ENCODE measurements around the gene CTNNA2. TPM values are rescaled to one million over a fixed set of nuclear protein-coding genes. Genes with fewer than 3 reads are reported as not detected.

The CTNNA2 gene
- polyA plus RNA-seq, 2 of the 4 experiments (the other 2 are of a cell fraction): 0.50 to 0.94 TPM

DNA sequence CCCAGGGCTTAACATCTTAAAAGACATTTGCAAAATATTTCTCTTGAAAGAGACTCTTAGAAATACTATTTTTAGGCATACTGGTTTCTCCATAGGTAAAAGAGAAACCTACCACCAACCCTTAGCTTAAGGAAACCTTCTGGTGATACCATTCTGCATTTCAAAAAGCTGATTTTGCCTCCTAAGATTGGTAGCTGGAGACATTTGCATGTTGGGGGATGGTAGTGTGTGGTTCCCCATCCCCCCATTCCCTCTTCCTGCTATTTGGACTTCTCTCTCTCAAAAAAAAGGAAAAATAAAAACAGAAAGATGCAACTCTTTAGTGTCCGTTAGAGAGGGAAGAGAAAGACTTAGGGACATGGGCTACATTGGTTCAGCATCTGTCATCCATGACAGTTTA, 787.5 kb downstream of the CTNNA2 start:
- H3K27ac ChIP-seq: no peak overlapping the region
- TF ChIP-seq, protein P1, sequence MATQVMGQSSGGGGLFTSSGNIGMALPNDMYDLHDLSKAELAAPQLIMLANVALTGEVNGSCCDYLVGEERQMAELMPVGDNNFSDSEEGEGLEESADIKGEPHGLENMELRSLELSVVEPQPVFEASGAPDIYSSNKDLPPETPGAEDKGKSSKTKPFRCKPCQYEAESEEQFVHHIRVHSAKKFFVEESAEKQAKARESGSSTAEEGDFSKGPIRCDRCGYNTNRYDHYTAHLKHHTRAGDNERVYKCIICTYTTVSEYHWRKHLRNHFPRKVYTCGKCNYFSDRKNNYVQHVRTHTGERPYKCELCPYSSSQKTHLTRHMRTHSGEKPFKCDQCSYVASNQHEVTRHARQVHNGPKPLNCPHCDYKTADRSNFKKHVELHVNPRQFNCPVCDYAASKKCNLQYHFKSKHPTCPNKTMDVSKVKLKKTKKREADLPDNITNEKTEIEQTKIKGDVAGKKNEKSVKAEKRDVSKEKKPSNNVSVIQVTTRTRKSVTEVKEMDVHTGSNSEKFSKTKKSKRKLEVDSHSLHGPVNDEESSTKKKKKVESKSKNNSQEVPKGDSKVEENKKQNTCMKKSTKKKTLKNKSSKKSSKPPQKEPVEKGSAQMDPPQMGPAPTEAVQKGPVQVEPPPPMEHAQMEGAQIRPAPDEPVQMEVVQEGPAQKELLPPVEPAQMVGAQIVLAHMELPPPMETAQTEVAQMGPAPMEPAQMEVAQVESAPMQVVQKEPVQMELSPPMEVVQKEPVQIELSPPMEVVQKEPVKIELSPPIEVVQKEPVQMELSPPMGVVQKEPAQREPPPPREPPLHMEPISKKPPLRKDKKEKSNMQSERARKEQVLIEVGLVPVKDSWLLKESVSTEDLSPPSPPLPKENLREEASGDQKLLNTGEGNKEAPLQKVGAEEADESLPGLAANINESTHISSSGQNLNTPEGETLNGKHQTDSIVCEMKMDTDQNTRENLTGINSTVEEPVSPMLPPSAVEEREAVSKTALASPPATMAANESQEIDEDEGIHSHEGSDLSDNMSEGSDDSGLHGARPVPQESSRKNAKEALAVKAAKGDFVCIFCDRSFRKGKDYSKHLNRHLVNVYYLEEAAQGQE (IDR thresholded peaks at IDR 0.05): no peak
- TF ChIP-seq ELK1 (IDR thresholded peaks at IDR 0.05; ENCODE audit: low read depth, low read length) (no peak), NFE2L2 (conservative IDR thresholded peaks at IDR 0.05; ENCODE audit: low read length) (no peak), CBX8 (IDR thresholded peaks at IDR 0.05) (no peak), ZC3H11A (IDR thresholded peaks at IDR 0.05) (no peak), HEYL (CRISPR knock-in tag; IDR thresholded peaks at IDR 0.05) (no peak), POLR2AphosphoS2 (conservative IDR thresholded peaks at IDR 0.05; ENCODE audit: low read length) (no peak), EHMT2 (IDR thresholded peaks at IDR 0.05; ENCODE audit: low read depth) (no peak), MYC (IDR thresholded peaks at IDR 0.05; ENCODE audit: borderline replicate concordance, low read length) (no peak), POLR2A (IDR thresholded peaks at IDR 0.05; ENCODE audit: low read length) (no peak), RAD21 (conservative IDR thresholded peaks at IDR 0.05 in 1 of 2, IDR thresholded peaks at IDR 0.05 in 1 of 2) (no peak), SMC3 (IDR thresholded peaks at IDR 0.05) (no peak), RFX5 (IDR thresholded peaks at IDR 0.05) (no peak), HOXB13 (CRISPR knock-in tag; IDR thresholded peaks at IDR 0.05; ENCODE audit: low read depth) (no peak)
- TF ChIP-seq, protein P2, sequence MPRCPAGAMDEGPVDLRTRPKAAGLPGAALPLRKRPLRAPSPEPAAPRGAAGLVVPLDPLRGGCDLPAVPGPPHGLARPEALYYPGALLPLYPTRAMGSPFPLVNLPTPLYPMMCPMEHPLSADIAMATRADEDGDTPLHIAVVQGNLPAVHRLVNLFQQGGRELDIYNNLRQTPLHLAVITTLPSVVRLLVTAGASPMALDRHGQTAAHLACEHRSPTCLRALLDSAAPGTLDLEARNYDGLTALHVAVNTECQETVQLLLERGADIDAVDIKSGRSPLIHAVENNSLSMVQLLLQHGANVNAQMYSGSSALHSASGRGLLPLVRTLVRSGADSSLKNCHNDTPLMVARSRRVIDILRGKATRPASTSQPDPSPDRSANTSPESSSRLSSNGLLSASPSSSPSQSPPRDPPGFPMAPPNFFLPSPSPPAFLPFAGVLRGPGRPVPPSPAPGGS (IDR thresholded peaks at IDR 0.05): no peak
- H3K9me3 ChIP-seq: no peaks in the 10 kb centered on the region
- WGBS (ENCODE audit: missing lambda C conversion rate): 2% methylated on average over 1 of the region's 1 CpG
- POLR2A ChIA-PET: no interaction called here
- CTCF ChIA-PET: no interaction called here
- FAIRE-seq (no peak), DNase-seq (ENCODE audit: low read depth in 1 of 2, low spot score in 1 of 2) (no peak), ATAC-seq (no peak)
- no peak overlapping the region for H3K4me2 ChIP-seq
- no peaks in the 10 kb centered on the region for H3K4me1 ChIP-seq
- no peak overlapping the region for H3K4me3 ChIP-seq

DNA sequence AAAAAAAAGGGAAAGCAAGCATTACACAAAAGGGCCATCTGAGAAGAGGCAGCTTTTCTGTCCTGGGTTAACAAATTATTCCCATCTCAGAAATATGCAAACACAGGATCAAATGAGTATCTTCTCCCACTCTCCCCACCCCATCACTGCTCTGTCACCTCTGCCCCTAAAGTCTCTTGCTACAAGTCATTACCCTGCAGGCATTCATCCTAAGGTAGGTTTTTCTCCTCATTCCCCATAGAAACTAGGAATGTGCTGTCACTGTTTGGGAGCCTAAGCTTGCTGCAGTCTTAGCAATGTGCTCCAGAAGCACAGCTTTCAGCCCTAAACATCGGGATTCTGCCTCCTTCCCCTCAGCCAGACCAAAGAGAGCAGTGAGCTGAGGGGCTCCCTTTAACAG, 788.1 kb downstream of the CTNNA2 start:
- H3K4me2 ChIP-seq: no peak overlapping the region
- H3K4me3 ChIP-seq: no peak overlapping the region
- no peak overlapping the region for H3K27ac ChIP-seq
- DNase-seq (ENCODE audit: low read depth in 1 of 2, low spot score in 1 of 2): no peak
- no peaks in the 10 kb centered on the region for H3K4me1 ChIP-seq
- TF ChIP-seq CHD2 (IDR thresholded peaks at IDR 0.05; ENCODE audit: low read length, partially characterized antibody) (no peak), HES2 (IDR thresholded peaks at IDR 0.05) (no peak)
- POLR2A ChIA-PET: no interaction called here
- no peak for FAIRE-seq
- no peak for ATAC-seq
- no peaks in the 10 kb centered on the region for H3K9me3 ChIP-seq
- 7% methylated on average over 1 of the region's 1 CpG for WGBS (ENCODE audit: missing lambda C conversion rate)
- CTCF ChIA-PET: no interaction called here

DNA sequence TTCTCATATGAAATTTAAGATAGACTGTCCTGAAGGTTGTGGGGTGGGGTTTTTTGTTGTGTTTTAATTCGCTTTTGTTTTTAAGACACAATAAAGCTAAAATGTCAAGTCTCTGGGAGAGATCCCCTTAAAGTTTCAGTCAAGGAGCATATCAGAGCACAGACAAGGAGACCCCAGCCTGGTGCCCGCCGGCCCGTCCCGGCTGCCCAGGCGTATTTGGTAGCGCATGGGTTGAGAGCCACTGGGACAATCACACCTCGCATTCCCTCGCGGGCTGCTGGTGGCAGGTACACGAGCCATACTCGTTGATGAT, 789.1 kb downstream of the CTNNA2 start:
- FAIRE-seq: no peak
- Histone ChIP-seq H3K4me2 (no peak overlapping the region), H3K27ac (no peak overlapping the region), H3K4me1 (no peaks in the 10 kb centered on the region), H3K9me3 (no peaks in the 10 kb centered on the region), H3K4me3 (no peak overlapping the region)
- no peak for ATAC-seq
- ChIA-PET CTCF (no interaction called here), POLR2A (no interaction called here)
- TF ChIP-seq ZSCAN20 (CRISPR knock-in tag; IDR thresholded peaks at IDR 0.05) (no peak), CEBPB (IDR thresholded peaks at IDR 0.05) (no peak), TFCP2L1 (CRISPR knock-in tag; IDR thresholded peaks at IDR 0.05) (no peak), HDAC2 (IDR thresholded peaks at IDR 0.05) (no peak), FOSB (CRISPR knock-in tag; IDR thresholded peaks at IDR 0.05) (no peak), SMC3 (IDR thresholded peaks at IDR 0.05) (no peak), HEYL (CRISPR knock-in tag; IDR thresholded peaks at IDR 0.05) (no peak), KDM1A (IDR thresholded peaks at IDR 0.05; ENCODE audit: low read depth) (no peak), EHF (CRISPR knock-in tag; IDR thresholded peaks at IDR 0.05) (no peak), HOXB5 (CRISPR knock-in tag; IDR thresholded peaks at IDR 0.05) (no peak), RAD21 (conservative IDR thresholded peaks at IDR 0.05 in 1 of 2, IDR thresholded peaks at IDR 0.05 in 1 of 2) (no peak), HOXA7 (CRISPR knock-in tag; IDR thresholded peaks at IDR 0.05) (no peak), ZNF302 (CRISPR knock-in tag; IDR thresholded peaks at IDR 0.05) (no peak), KDM5A (IDR thresholded peaks at IDR 0.05) (no peak), FOSL2 (IDR thresholded peaks at IDR 0.05) (no peak), FOSL2 (CRISPR knock-in tag; IDR thresholded peaks at IDR 0.05) (no peak), RFX5 (IDR thresholded peaks at IDR 0.05) (no peak)
- TF ChIP-seq, protein P3, sequence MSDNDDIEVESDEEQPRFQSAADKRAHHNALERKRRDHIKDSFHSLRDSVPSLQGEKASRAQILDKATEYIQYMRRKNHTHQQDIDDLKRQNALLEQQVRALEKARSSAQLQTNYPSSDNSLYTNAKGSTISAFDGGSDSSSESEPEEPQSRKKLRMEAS (IDR thresholded peaks at IDR 0.05): no peak
- DNase-seq (ENCODE audit: low read depth in 1 of 2, low spot score in 1 of 2): no peak
- 64% methylated on average over 12 of the region's 12 CpGs for WGBS (ENCODE audit: missing lambda C conversion rate)

All from A549 (cell line).